Lower lobe of right lung (tissue), 2 donors: Measurements from ENCODE around the gene UHRF1. TPM values are rescaled to one million over a fixed set of nuclear protein-coding genes. Genes with fewer than 3 reads are reported as not detected.
A peak's percentile ranks its signal among the peaks of the same experiment; 100 is the strongest.

Experiments used
- ATAC-seq, 2 donors: fragments of 200-7000 bp; cut with Tn5 transposase; one replicate each; pipeline ENCODE4 v1.9.1; 2020 to 2022; ENCODE audit warnings: mild to moderate bottlenecking in 2 of 2, moderate library complexity in 2 of 2
- DNase-seq: peaks from one replicate; pipeline ENCODE4 v3.0.0-alpha.2; 2020
- H3K27ac ChIP-seq: fragments of 200-600 bp; one replicate; pipeline ENCODE4 v1.8.0; 2022
- H3K27me3 ChIP-seq: fragments of 200-600 bp; one replicate; pipeline ENCODE4 v1.8.0; 2022; ENCODE audit warnings: low read depth
- H3K36me3 ChIP-seq: fragments of 200-600 bp; one replicate; pipeline ENCODE4 v1.8.0; 2022; ENCODE audit warnings: mild to moderate bottlenecking
- H3K4me1 ChIP-seq: fragments of 200-600 bp; one replicate; pipeline ENCODE4 v1.8.0; 2022
- H3K4me3 ChIP-seq: fragments of 200-600 bp; one replicate; pipeline ENCODE4 v1.8.0; 2022; ENCODE audit warnings: mild to moderate bottlenecking
- H3K9me3 ChIP-seq: fragments of 200-600 bp; one replicate; pipeline ENCODE4 v1.8.0; 2022
- CTCF ChIP-seq: fragments of 200-600 bp; IDR thresholded peaks from one replicate; pipeline ENCODE4 v1.8.0; 2022; ENCODE audit warnings: antibody characterized with exemption, mild to moderate bottlenecking
- intact Hi-C: fragments of 100-400 bp; cut with DNase I; formaldehyde crosslinking; loops from one replicate; pipeline ENCODE4 v1.11.0; 2022
- total RNA-seq: library from RNA; stranded (reverse); fragmentation: NEBNext Ultra II Directional; extraction: Animal tissue kit (Norgen Biotek cat#: 25700); gene quantifications from one replicate; pipeline ENCODE4 v1.2.1, GENCODE V29; 2021
- donor health status: DM: no; HTN: yes; CAD: no; lungs with severe emphysema.

The UHRF1 gene
- total RNA-seq, 1 donor from 2014 or later = 1.3 TPM

GRCh38 chr19:4868286-4868834 is 40.9 kb upstream of the UHRF1 start:
- no peak for TF ChIP-seq CTCF
- DNase-seq (no peak), ATAC-seq (no peak)
- H3K36me3 ChIP-seq = no peaks in the 10 kb centered on the region
- H3K4me1 ChIP-seq = peaks cover 19% of the 10 kb centered on the region
- no peaks in the 10 kb centered on the region for H3K27me3 ChIP-seq
- H3K4me3 ChIP-seq = peak overlapping the region; percentile 85
- no peaks in the 10 kb centered on the region for H3K9me3 ChIP-seq
- intact Hi-C loops = no loop called here
- peak overlapping the region; percentile 88 for H3K27ac ChIP-seq

GRCh38 chr19:4870025-4870700 is 39.1 kb upstream of the UHRF1 start:
- peak; percentile 65 for DNase-seq
- intact Hi-C loops = no loop called here
- peak in 1 of 2 donors; percentile 45 for ATAC-seq
- Histone ChIP-seq H3K36me3 (no peaks in the 10 kb centered on the region), H3K9me3 (no peaks in the 10 kb centered on the region), H3K27ac (no peak overlapping the region), H3K27me3 (no peaks in the 10 kb centered on the region), H3K4me1 (peaks cover 19% of the 10 kb centered on the region), H3K4me3 (no peak overlapping the region)
- no peak for TF ChIP-seq CTCF

GRCh38 chr19:4871711-4872110 is 37.6 kb upstream of the UHRF1 start:
- H3K9me3 ChIP-seq = no peaks in the 10 kb centered on the region
- H3K4me1 ChIP-seq = peaks cover 11% of the 10 kb centered on the region
- DNase-seq (no peak), ATAC-seq (no peak)
- no peaks in the 10 kb centered on the region for H3K36me3 ChIP-seq
- no peak overlapping the region for H3K4me3 ChIP-seq
- TF ChIP-seq CTCF = no peak
- intact Hi-C loops = no loop called here
- no peaks in the 10 kb centered on the region for H3K27me3 ChIP-seq
- H3K27ac ChIP-seq = no peak overlapping the region

DNA sequence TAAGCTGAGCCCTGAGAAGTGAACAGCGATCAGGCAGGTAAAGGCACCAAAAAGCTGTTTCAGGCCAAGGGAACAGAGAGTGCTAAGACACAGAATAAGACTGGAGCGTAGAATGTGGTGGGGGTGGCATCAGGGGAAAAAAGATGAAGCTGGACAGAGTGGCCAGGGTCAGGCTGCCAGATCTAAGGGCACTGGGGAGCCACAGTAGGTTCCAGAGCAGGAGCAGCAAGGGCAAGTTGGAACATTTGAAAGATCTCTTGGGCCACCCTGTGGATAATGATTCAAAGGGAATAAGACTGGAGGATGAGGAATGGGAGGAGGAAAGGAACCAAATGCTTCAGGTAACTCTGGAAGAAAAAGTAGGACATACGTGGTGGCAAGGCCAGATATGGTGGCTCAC is 35.4 kb upstream of the UHRF1 start:
- Histone ChIP-seq H3K4me3 (no peak overlapping the region), H3K27ac (no peak overlapping the region), H3K9me3 (no peaks in the 10 kb centered on the region), H3K36me3 (no peaks in the 10 kb centered on the region), H3K4me1 (no peaks in the 10 kb centered on the region), H3K27me3 (peaks cover 11% of the 10 kb centered on the region)
- no peak for DNase-seq
- TF ChIP-seq CTCF = no peak
- no peak for ATAC-seq
- intact Hi-C loops = no loop called here

DNA sequence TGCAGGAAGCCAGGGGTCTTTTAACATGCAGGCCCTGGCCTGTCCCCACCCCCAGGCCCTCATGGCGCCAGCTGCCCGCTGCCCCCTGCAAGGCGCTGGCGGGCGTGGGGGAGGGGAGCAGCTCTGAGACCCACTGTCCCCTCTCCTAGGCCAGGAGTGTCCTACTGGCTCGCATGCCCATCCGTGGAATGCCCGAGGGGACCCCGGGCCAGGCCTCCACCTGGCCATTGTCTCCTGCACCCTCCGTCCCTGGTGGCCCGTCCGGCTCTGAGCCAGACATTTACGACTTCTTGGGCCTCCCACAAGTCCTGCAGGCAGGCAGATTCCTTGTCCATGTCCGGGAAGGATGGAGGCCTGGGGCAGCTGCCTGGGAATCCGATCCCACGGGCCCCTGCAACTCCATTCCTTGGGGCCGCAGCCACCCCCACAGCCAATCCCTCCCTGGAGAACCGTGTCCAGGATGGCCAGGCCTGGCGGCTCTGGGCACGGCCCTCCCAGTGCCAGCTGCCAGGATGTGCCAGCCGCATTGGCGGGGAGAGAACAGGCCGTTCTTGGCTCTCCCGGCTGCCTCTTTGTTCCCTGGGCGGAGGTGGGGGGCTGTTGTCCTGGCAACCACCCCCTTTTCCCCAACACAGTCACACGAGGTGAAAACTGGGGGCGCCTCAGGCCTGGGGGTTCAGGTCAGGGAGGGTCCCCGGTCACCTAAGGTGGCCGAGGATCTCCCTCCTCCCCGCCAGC is 31.4 kb upstream of the UHRF1 start:
- Histone ChIP-seq H3K27me3 (peaks cover 11% of the 10 kb centered on the region), H3K4me1 (no peaks in the 10 kb centered on the region), H3K9me3 (no peaks in the 10 kb centered on the region), H3K4me3 (no peak overlapping the region), H3K27ac (no peak overlapping the region), H3K36me3 (no peaks in the 10 kb centered on the region)
- TF ChIP-seq CTCF = no peak
- intact Hi-C loops = no loop called here
- ATAC-seq (no peak), DNase-seq (no peak)
